Ishikawa (cell line): ENCODE data around the gene NOP53.

Experiments used
- CEBPB ChIP-seq: IDR thresholded peaks from 2 replicates; pipeline ENCODE4 v1.6.1; 2012
- CREB1 ChIP-seq: IDR thresholded peaks from 2 replicates; pipeline ENCODE4 v1.6.1; 2012; ENCODE audit warnings: low read depth
- EGR1 ChIP-seq: IDR thresholded peaks from 2 replicates; pipeline ENCODE4 v1.6.1; 2012
- EP300 ChIP-seq: IDR thresholded peaks from 2 replicates; pipeline ENCODE4 v1.6.1; 2012; ENCODE audit warnings: borderline replicate concordance
- RAD21 ChIP-seq: IDR thresholded peaks from 2 replicates; pipeline ENCODE4 v1.6.1; 2012; ENCODE audit warnings: low read depth
- TAF1 ChIP-seq: IDR thresholded peaks from 2 replicates; pipeline ENCODE4 v1.6.1; 2012; ENCODE audit warnings: low read depth, mild to moderate bottlenecking
- TCF12 ChIP-seq: IDR thresholded peaks from 2 replicates; pipeline ENCODE4 v1.6.1; 2012; ENCODE audit warnings: low read depth
- YY1 ChIP-seq: IDR thresholded peaks from 2 replicates; pipeline ENCODE4 v1.6.1; 2012; ENCODE audit warnings: low read depth
- TF ChIP-seq, protein P1 (sequence below): IDR thresholded peaks from 2 replicates; pipeline ENCODE4 v1.6.1; 2012
- TF ChIP-seq, protein P2 (sequence below): IDR thresholded peaks from 2 replicates; pipeline ENCODE4 v1.6.1; 2012

DNA sequence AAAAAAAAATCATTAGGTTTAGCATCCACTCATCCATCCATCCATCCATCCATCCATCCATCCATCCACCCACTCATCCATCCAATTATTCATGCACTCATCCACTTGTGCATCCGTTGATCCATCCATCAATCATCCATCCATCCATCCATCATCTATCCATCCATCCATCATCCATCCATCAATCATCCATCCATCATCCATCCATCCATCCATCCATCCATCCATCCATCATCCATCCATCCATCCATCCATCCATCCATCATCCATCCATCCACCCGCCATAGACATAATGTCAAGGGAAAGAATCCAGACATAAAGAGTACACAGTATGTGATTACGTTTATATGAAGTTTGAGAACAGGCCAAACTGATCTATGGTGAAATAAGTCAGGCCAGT, 24.2 kb downstream of the NOP53 start:
- TF ChIP-seq CREB1 (no peak), RAD21 (no peak), TAF1 (no peak), EP300 (no peak), TCF12 (no peak), CEBPB (no peak), EGR1 (no peak), YY1 (no peak)
- TF ChIP-seq, protein P1, sequence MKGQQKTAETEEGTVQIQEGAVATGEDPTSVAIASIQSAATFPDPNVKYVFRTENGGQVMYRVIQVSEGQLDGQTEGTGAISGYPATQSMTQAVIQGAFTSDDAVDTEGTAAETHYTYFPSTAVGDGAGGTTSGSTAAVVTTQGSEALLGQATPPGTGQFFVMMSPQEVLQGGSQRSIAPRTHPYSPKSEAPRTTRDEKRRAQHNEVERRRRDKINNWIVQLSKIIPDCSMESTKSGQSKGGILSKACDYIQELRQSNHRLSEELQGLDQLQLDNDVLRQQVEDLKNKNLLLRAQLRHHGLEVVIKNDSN, result no peak
- TF ChIP-seq, protein P2, sequence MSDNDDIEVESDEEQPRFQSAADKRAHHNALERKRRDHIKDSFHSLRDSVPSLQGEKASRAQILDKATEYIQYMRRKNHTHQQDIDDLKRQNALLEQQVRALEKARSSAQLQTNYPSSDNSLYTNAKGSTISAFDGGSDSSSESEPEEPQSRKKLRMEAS, result no peak
